Skeletal muscle satellite cell (primary cell): ENCODE data around the gene LRMDA.

Experiments
- H3K27me3 ChIP-seq: 2 replicates; pipeline ENCODE4 v1.7.0; 2013; ENCODE audit warnings: low read length; ENCODE audit not compliant: control insufficient read depth, insufficient read depth
- H3K36me3 ChIP-seq: 2 replicates; pipeline ENCODE4 v1.7.0; 2013; ENCODE audit warnings: mild to moderate bottlenecking, control low read depth, low read length; ENCODE audit not compliant: insufficient read depth
- H3K4me1 ChIP-seq: 2 replicates; pipeline ENCODE4 v1.7.0; 2013; ENCODE audit warnings: low read length; ENCODE audit not compliant: control insufficient read depth, insufficient read depth
- H3K4me2 ChIP-seq: 2 replicates; pipeline ENCODE4 v1.7.0; 2013; ENCODE audit warnings: mild to moderate bottlenecking, low read length
- H3K4me3 ChIP-seq: 2 replicates; pipeline ENCODE4 v1.7.0; 2013; ENCODE audit warnings: low read length
- H3K9ac ChIP-seq: 2 replicates; pipeline ENCODE4 v1.7.0; 2013; ENCODE audit warnings: mild to moderate bottlenecking, low read depth, low read length, moderate library complexity
- H3K9me3 ChIP-seq: replicated peaks from 2 replicates; pipeline ENCODE4 v1.7.0; 2013; ENCODE audit warnings: mild to moderate bottlenecking, control low read depth, low read length

The LRMDA gene

GRCh38 chr10:76435157-76435556 is 1003.7 kb downstream of the LRMDA start:
- H3K9ac ChIP-seq = no peak overlapping the region
- H3K4me2 ChIP-seq = no peak overlapping the region
- H3K27me3 ChIP-seq = no peaks in the 10 kb centered on the region
- no peak overlapping the region for H3K4me3 ChIP-seq
- no peaks in the 10 kb centered on the region for H3K36me3 ChIP-seq
- no peaks in the 10 kb centered on the region for H3K9me3 ChIP-seq
- H3K4me1 ChIP-seq = peaks cover 32% of the 10 kb centered on the region

GRCh38 chr10:76436401-76436811 is 1005.0 kb downstream of the LRMDA start:
- Histone ChIP-seq H3K36me3 (no peaks in the 10 kb centered on the region), H3K4me2 (no peak overlapping the region), H3K9ac (no peak overlapping the region)

GRCh38 chr10:76436981-76437380 is 1005.6 kb downstream of the LRMDA start:
- Histone ChIP-seq H3K4me2 (no peak overlapping the region), H3K9ac (no peak overlapping the region), H3K27me3 (no peaks in the 10 kb centered on the region), H3K4me1 (peaks cover 14% of the 10 kb centered on the region), H3K36me3 (no peaks in the 10 kb centered on the region), H3K9me3 (no peaks in the 10 kb centered on the region), H3K4me3 (no peak overlapping the region)

More at GRCh38 chr10:76436401-76436811, 1005.0 kb downstream of the LRMDA start:
- H3K27me3 ChIP-seq = no peaks in the 10 kb centered on the region
- peaks cover 20% of the 10 kb centered on the region for H3K4me1 ChIP-seq
- H3K4me3 ChIP-seq = no peak overlapping the region
- no peaks in the 10 kb centered on the region for H3K9me3 ChIP-seq

GRCh38 chr10:76440426-76440825 is 1009.0 kb downstream of the LRMDA start:
- Histone ChIP-seq H3K4me2 (no peak overlapping the region), H3K27me3 (no peaks in the 10 kb centered on the region), H3K9ac (no peak overlapping the region), H3K9me3 (no peaks in the 10 kb centered on the region), H3K4me3 (no peak overlapping the region), H3K4me1 (no peaks in the 10 kb centered on the region), H3K36me3 (no peaks in the 10 kb centered on the region)

GRCh38 chr10:76442113-76442512 is 1010.7 kb downstream of the LRMDA start:
- H3K4me1 ChIP-seq = no peaks in the 10 kb centered on the region
- no peak overlapping the region for H3K4me3 ChIP-seq
- H3K9me3 ChIP-seq = no peaks in the 10 kb centered on the region
- no peaks in the 10 kb centered on the region for H3K27me3 ChIP-seq
- H3K36me3 ChIP-seq = no peaks in the 10 kb centered on the region
- H3K9ac ChIP-seq = no peak overlapping the region
- no peak overlapping the region for H3K4me2 ChIP-seq

- no peaks in the 10 kb centered on the region for H3K9me3 ChIP-seq
- H3K9ac ChIP-seq = no peak overlapping the region
- no peak overlapping the region for H3K4me3 ChIP-seq
- H3K36me3 ChIP-seq = no peaks in the 10 kb centered on the region
- no peak overlapping the region for H3K4me2 ChIP-seq
- H3K27me3 ChIP-seq = no peaks in the 10 kb centered on the region
- no peaks in the 10 kb centered on the region for H3K4me1 ChIP-seq
Observed at GRCh38 chr10:76444034-76444800, 1012.8 kb downstream of the LRMDA start.

- H3K9ac ChIP-seq = no peak overlapping the region
Observed at GRCh38 chr10:76447578-76447977, 1016.2 kb downstream of the LRMDA start.

GRCh38 chr10:76451911-76452310 is 1020.5 kb downstream of the LRMDA start:
- Histone ChIP-seq H3K36me3 (no peaks in the 10 kb centered on the region), H3K4me1 (no peaks in the 10 kb centered on the region), H3K27me3 (no peaks in the 10 kb centered on the region)

More at GRCh38 chr10:76447578-76447977, 1016.2 kb downstream of the LRMDA start:
- Histone ChIP-seq H3K4me2 (no peak overlapping the region), H3K27me3 (no peaks in the 10 kb centered on the region), H3K9me3 (no peaks in the 10 kb centered on the region), H3K4me1 (no peaks in the 10 kb centered on the region), H3K4me3 (no peak overlapping the region), H3K36me3 (no peaks in the 10 kb centered on the region)

GRCh38 chr10:76453332-76453731 is 1021.9 kb downstream of the LRMDA start:
- H3K4me1 ChIP-seq = no peaks in the 10 kb centered on the region
- H3K36me3 ChIP-seq = no peaks in the 10 kb centered on the region
- H3K27me3 ChIP-seq = no peaks in the 10 kb centered on the region
- H3K9ac ChIP-seq = no peak overlapping the region
- no peak overlapping the region for H3K4me3 ChIP-seq
- no peaks in the 10 kb centered on the region for H3K9me3 ChIP-seq
- H3K4me2 ChIP-seq = no peak overlapping the region

More at GRCh38 chr10:76451911-76452310, 1020.5 kb downstream of the LRMDA start:
- Histone ChIP-seq H3K4me2 (no peak overlapping the region), H3K9me3 (no peaks in the 10 kb centered on the region), H3K9ac (no peak overlapping the region), H3K4me3 (no peak overlapping the region)

- no peaks in the 10 kb centered on the region for H3K4me1 ChIP-seq
- no peaks in the 10 kb centered on the region for H3K27me3 ChIP-seq
- no peak overlapping the region for H3K9ac ChIP-seq
- no peaks in the 10 kb centered on the region for H3K36me3 ChIP-seq
- no peak overlapping the region for H3K4me3 ChIP-seq
- no peak overlapping the region for H3K4me2 ChIP-seq
- H3K9me3 ChIP-seq = no peaks in the 10 kb centered on the region
Observed at GRCh38 chr10:76453997-76454396, 1022.6 kb downstream of the LRMDA start.

GRCh38 chr10:76454506-76455140 is 1023.2 kb downstream of the LRMDA start:
- no peak overlapping the region for H3K9ac ChIP-seq
- no peaks in the 10 kb centered on the region for H3K9me3 ChIP-seq

GRCh38 chr10:76456197-76456596 is 1024.8 kb downstream of the LRMDA start:
- no peaks in the 10 kb centered on the region for H3K9me3 ChIP-seq
- no peak overlapping the region for H3K4me2 ChIP-seq
- H3K36me3 ChIP-seq = no peaks in the 10 kb centered on the region
- H3K4me3 ChIP-seq = no peak overlapping the region
- no peaks in the 10 kb centered on the region for H3K4me1 ChIP-seq
- no peak overlapping the region for H3K9ac ChIP-seq
- no peaks in the 10 kb centered on the region for H3K27me3 ChIP-seq

More at GRCh38 chr10:76454506-76455140, 1023.2 kb downstream of the LRMDA start:
- H3K4me1 ChIP-seq = no peaks in the 10 kb centered on the region
- H3K27me3 ChIP-seq = no peaks in the 10 kb centered on the region
- H3K4me2 ChIP-seq = no peak overlapping the region
- H3K4me3 ChIP-seq = no peak overlapping the region
- no peaks in the 10 kb centered on the region for H3K36me3 ChIP-seq
